Stimulated activated CD4-positive, alpha-beta T cell treated with anti-CD3 and anti-CD28 coated beads, Interleukin-2, amount 100 ng/mL, for 24 hours (primary cell): ENCODE results near the gene SUSD3.
"Not testable (repeated sequence)": the region's sequence is repeated elsewhere in the genome, so short reads cannot be mapped to it uniquely, and the experiment has no call there.

ENCODE experiments used
- DNase-seq, 2 donors: peaks; one replicate each; pipeline ENCODE4 v3.0.0-alpha.2; 2020

The SUSD3 gene

GRCh38 chr9:93094658-93095204 lies 36.2 kb downstream of the SUSD3 start:
- no peak for DNase-seq

- DNase-seq = peak; percentile 100
These were observed 37.0 kb downstream of the SUSD3 start for GRCh38 chr9:93095205-93096130.

DNA sequence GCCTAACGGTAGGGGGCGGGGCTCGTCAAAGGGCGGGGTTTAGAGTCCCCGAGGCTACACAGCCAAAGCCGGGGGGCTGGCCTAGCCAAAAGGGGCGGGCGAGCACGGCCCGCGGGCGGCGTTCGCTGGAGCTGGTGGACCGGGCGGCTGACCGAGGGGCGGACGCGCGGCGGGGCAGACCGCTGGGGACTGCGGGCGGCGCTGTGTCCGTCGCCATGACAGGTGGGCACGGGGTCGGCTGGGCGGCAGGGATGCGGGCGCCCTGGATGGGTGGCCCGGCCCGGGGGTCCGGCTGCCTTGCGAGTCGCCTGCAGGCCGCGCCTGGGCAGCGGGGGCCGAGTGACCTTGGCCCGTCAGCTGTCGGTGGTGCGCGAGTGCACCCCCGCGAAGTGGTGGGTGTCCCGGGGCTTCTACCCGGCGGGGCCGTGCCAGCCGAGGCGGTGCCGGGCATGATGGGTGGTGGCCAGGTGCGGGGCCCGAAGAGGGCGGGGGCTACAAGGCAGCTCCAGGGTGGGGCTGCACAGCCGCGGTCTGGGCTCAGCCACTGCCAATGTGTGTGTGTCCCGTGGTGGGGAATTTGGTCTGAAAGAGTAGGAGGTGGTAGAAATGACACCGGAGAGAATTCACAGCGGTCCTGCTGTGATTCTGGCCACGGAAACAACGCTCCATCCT lies 37.8 kb downstream of the SUSD3 start, which contains the start of gene CARD19:
Gene CARD19 (plus strand): TSS at position 87 of the 672 bp plus-strand sequence. CDS start 129 bp downstream, at position 216.
- DNase-seq = peak; percentile 60 to 61

- DNase-seq = no peak
These were observed 38.4 kb downstream of the SUSD3 start for GRCh38 chr9:93096811-93097382.

GRCh38 chr9:93097511-93098201 lies 39.2 kb downstream of the SUSD3 start:
- DNase-seq = no peak

- DNase-seq = peak; percentile 68 to 69
These were observed 39.9 kb downstream of the SUSD3 start for GRCh38 chr9:93098236-93098946.

- DNase-seq = no peak
These were observed 41.2 kb downstream of the SUSD3 start for GRCh38 chr9:93099551-93100275.

DNA sequence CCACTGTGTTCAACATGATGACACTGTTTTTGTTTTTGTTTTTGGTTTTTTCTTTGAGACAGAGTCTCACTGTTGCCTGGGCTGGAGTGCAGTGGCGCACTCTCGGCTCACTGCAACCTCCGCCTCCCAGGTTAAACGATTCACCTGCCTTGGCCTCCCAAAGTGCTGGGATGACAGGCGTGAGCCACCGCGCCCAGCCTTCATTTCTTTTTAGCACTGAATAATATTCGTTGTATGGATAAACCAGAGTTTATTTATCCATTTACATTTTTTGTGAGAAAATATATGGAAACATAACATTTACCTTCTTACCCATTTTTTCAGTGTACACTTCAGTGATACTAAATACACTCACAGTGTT lies 41.8 kb downstream of the SUSD3 start:
- no peak for DNase-seq

DNA sequence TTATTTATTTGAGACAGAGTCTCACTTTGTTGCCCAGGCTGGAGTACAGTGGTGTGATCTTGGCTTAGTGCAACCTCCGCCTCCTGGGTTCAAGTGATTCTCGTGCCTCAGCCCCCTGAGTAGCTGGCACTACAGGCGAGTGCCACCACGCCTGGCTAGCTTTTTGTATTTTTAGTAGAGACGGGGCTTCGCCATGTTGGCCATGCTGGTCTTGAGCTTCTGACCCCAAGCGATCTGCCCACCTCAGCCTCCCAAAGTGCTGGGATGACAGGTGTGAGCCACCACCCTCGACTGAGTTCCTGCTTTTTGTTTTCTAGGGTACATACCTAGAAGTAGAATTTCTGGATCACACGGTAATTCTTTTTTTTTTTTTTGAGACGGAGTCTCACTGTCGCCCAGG lies 42.6 kb downstream of the SUSD3 start:
- not testable (repeated sequence) for DNase-seq

DNA sequence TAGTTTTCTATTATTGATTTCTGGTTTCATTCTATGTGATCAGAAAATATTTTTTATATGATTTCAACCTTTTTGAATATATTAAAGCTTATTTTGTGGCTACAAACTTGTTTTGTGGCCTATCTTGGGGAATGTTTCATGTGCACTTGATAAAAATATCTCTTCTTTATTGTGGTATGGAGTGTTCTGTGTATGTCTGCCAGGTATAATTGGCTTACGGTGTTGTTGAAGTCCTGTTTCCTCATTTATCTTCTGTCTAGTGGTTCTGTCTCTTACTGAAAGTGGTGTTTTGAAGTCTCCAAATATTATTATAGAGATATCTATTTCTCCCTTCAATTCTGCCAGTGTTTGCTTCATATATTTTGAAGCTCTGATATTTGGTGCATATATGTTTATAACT lies 47.1 kb downstream of the SUSD3 start:
- DNase-seq = no peak

DNA sequence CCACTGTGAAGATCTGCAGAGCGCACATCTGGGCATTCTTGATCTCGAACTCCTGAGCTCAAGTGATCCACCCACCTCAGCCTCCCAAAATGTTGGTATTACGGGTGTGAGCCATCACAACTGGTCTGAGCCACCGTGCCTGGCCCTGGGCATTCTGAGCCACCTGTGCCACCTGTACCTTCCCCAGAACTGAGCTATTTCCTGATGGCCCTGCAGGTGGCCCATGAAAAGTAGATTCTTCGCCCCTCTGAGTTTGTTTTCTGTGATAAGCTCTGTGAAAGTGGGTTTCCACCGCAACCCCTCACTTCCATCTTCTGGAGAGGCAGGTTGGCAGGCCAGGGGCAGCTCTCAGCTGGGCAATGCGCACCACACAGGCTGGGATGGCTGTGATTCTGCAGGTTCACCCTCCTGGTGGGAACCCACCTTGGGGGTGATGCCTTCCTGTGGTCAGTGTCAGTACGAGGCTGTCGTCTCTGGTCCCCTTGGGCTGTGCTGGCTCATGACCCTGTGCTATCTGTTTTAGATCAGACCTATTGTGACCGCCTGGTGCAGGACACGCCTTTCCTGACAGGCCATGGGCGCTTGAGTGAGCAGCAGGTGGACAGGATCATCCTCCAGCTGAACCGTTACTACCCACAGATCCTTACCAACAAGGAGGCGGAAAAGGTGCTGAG lies 48.8 kb downstream of the SUSD3 start:
- no peak for DNase-seq

DNA sequence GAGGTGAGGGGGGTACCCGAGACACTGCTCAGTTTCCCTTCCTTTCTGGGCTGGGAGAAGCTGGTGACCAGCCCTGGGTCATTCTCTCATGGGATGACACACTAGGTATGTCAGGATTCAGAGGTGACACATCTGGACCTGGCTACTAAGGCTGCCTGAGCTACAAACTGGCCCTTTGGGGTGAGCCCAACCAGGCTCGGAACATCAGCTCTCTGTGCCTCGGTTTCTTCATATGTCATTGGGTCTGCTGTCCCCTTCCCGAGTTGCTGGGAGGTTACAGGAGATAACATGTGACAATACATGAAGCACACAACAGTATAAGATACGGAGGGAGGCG lies 49.3 kb downstream of the SUSD3 start:
- DNase-seq = no peak

DNA sequence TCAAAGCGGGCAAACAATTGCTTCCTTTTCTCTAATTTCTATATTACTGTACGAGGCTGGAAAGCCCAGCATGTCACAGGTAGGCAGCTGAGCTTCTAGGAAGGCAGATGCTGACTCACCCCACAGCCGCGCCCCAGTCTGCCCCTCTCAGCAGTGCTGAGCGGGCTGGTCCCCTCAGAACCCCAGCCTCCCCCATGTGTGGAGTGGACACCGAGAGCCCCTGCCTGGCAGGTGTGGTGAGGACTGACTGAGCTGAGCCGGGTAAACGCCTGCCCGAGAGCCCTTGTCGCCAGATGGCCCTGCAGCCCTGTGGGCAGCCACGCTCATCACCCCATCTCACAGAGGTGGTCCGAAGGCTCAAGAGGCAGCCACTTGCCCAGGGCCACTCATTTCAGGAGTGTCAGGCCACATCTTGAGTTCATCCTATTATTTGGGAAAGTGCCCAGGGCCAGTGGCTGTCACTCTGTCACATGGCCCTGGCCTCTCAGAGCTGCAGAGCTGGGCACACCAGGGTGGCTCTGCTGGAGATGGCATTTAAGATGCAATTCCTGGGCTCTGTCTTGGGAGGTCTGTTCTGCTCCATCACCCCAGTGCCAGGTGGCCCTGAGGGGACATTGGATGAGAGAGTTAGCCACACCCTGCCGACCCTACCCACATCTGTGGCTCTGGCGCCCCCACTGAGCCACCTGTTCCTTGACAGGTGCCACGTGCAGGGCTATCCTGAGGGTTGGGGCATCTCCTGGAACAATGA lies 50.0 kb downstream of the SUSD3 start:
- DNase-seq = peak; percentile 61 to 67

GRCh38 chr9:93110311-93110855 lies 51.9 kb downstream of the SUSD3 start:
- no peak for DNase-seq

DNA sequence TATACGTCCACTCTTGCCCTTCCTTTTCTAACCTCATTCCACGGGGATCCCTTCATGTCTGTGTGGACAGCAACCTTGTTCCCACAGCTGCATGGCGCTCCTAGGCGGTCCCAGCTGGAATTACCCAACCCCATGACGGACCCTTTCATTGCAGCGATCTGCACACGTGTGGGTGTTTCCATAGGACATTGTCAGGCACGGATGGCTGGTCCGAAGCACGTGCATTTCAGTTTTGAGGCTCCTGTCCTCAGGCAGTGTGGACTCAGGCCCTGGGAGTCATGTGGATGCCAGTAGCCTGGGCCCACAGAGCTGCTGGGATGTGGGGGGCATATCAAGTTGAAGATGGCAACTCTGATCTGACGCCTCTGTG lies 52.5 kb downstream of the SUSD3 start:
- DNase-seq = no peak

GRCh38 chr9:93111371-93112115 lies 53.0 kb downstream of the SUSD3 start:
- DNase-seq = no peak

DNA sequence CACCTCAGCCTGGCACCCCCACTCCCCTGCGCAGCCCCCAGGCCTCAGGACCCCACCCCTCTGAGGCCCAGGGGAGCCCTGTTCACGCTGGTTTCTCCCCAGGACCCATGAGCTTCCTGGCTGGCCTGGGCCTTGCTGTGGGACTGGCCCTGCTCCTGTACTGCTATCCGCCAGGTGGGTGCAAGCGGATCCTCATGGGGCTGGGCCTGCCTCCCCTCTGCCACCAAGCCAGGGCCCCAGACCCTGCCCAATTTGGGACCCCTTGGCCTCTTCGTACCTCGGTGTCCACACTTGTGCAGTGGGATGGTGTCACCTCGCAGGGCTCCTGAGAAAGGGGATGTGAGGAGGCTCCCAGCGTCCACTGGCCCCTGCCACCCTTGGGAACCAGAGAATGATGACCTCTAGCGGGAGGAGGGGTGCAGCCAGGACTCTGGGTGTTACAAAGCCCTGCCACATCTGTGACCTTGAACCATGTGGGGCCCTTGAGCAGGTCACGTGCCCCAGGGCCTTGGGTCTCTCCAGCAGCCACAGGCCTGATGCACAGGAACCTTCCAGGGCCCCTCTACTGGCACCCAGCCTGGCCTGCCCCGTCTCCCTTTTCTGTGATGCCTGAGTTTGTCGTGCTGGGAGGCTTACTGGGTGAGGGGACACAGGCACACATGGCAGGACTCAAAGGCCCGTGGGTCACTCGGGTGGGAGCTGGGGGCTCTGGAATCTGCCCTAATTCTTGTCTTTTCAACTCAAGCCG lies 53.8 kb downstream of the SUSD3 start:
- DNase-seq = no peak

GRCh38 chr9:93112864-93113389 lies 54.4 kb downstream of the SUSD3 start:
- DNase-seq = no peak
